Adrenal gland (tissue), 12 donors: Measurements from ENCODE around the gene EFHC1. TPM values are rescaled to one million over a fixed set of nuclear protein-coding genes. Genes with fewer than 3 reads are reported as not detected.

Source experiments
- DNase-seq, 7 donors: peaks; one replicate each; pipeline ENCODE4 v3.0.0-alpha.2; 2019 to 2020
- H3K27ac ChIP-seq, 5 donors: fragments of 200-600 bp; sonication (generic) in 4 of 5; 1 replicate in 3 of 5; 2 replicates in 2 of 5; pipeline versions ENCODE4 v1.5.1 to v1.8.0; 2016 to 2020; ENCODE audit warnings: mild to moderate bottlenecking in 1 of 5
- H3K27me3 ChIP-seq: fragments of 200-600 bp; 2 replicates; pipeline ENCODE4 v1.8.0; 2021
- H3K36me3 ChIP-seq, 2 donors: fragments of 200-600 bp; replicated peaks in 1 of 2; 1 replicate in 1 of 2; 2 replicates in 1 of 2; pipeline versions ENCODE4 v1.5.1 to v1.8.0; 2018 to 2022
- H3K4me1 ChIP-seq, 2 donors: fragments of 200-600 bp; replicated peaks in 1 of 2; 1 replicate in 1 of 2; 2 replicates in 1 of 2; pipeline versions ENCODE4 v1.5.1 to v1.8.0; 2018 to 2021
- H3K4me3 ChIP-seq, 4 donors: fragments of 200-600 bp; sonication (generic) in 3 of 4; one replicate each; pipeline ENCODE4 v1.5.1; 2016 to 2018
- H3K9me3 ChIP-seq, 3 donors: fragments of 200-600 bp; sonication (generic) in 1 of 3; replicated peaks in 1 of 3; 1 replicate in 2 of 3; 2 replicates in 1 of 3; pipeline versions ENCODE4 v1.5.1 to v1.8.0; 2016 to 2021
- POLR2A ChIP-seq, 2 donors: fragments of 450-650 bp; IDR thresholded peaks; one replicate each; pipeline ENCODE4 v1.6.1; 2017; ENCODE audit warnings: antibody characterized with exemption in 2 of 2, mild to moderate bottlenecking in 2 of 2, moderate library complexity in 1 of 2
- WGBS, 4 donors: extraction: QIAGEN DNeasy Blood & Tissue Kit in 2 of 4; methylation state at CpG; one replicate each; pipeline versions ENCODE4 v1.1.5 to v1.1.7; 2013 to 2017; 5-methylcytosine and 5-hydroxymethylcytosine counted together
- intact Hi-C, 2 donors: fragments of 100-400 bp; cut with DNase I; formaldehyde crosslinking; loops; one replicate each; pipeline versions ENCODE4 v1.14.1 to v1.15.0; 2022 to 2023
- polyA plus RNA-seq, 3 donors: library from polyadenylated mRNA; stranded (reverse); fragments of 200-250 nt in 2 of 3; fragments of 350-450 nt in 1 of 3; fragmentation: Illumina TruSeq in 1 of 3; extraction: RNeasy Lipid Tissue Mini Kit (QIAGEN cat#74804) in 1 of 3; gene quantifications; one replicate each; pipeline ENCODE4 v1.2.3, GENCODE V29; 2013 to 2014
- total RNA-seq, 9 donors: library from RNA; depleted of rRNA in 4 of 9; stranded (reverse); fragments of >200 nt in 4 of 9; fragments of 120-200 nt in 1 of 9; fragmentation: NEBNext Ultra II Directional in 1 of 9; extraction: Animal tissue kit (Norgen Biotek cat#: 25700) in 1 of 9; gene quantifications; one replicate each; pipeline versions ENCODE4 v1.1.0 to v1.2.4, GENCODE V29; 2013 to 2023
- TF ChIP-seq, protein P1 (sequence below), 6 experiments: fragments of 450-650 bp in 4 of 6; fragments of 200-600 bp in 2 of 6; sonication (generic) in 1 of 6; IDR thresholded peaks; 1 replicate in 5 of 6; 2 replicates in 1 of 6; pipeline versions ENCODE4 v1.5.1 to v1.8.0; 2016 to 2021; ENCODE audit warnings: antibody characterized with exemption in 6 of 6, mild to moderate bottlenecking in 2 of 6, moderate library complexity in 1 of 6
- donor health status: healthy with polysubstance abuse.
- donor health status: Bipolar disorder and iron deficiency.
- donor health status: DM: yes; HTN: yes; CAD: no.
- donor health status: DM: no; HTN: no; CAD: no.
- donor health status: DM: no; HTN: no; CAD: no.
- donor health status: DM: yes; HTN: yes; CAD: no.

The EFHC1 gene
- total and polyA plus RNA-seq, 12 donors = 4.0 to 47.9 (median 16.8) TPM

DNA sequence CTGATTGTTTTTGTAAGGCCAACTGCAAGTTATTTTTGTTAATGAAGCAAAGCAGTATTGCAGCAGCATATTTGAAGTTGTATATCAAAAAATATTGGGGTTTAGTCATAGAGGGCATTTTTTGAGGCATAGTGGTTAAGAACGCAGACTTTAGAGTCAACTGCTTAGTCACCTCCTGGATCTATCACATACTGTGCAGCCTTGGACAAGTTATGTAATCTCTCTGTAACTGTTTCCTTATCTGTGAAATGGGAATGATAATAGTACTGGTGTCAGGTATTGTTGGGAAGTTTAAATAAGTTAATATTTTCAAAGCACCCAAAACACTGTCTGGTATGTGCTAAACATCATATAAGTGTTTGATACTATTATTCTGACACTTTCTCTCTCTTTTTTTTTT is 27.2 kb upstream of the EFHC1 start:
- Histone ChIP-seq H3K27ac (no peak overlapping the region), H3K4me1 (peaks cover 9 to 18% of the 10 kb centered on the region in 2 donors), H3K36me3 (no peaks in the 10 kb centered on the region), H3K27me3 (no peaks in the 10 kb centered on the region), H3K9me3 (no peaks in the 10 kb centered on the region), H3K4me3 (no peak overlapping the region)
- TF ChIP-seq, protein P1, sequence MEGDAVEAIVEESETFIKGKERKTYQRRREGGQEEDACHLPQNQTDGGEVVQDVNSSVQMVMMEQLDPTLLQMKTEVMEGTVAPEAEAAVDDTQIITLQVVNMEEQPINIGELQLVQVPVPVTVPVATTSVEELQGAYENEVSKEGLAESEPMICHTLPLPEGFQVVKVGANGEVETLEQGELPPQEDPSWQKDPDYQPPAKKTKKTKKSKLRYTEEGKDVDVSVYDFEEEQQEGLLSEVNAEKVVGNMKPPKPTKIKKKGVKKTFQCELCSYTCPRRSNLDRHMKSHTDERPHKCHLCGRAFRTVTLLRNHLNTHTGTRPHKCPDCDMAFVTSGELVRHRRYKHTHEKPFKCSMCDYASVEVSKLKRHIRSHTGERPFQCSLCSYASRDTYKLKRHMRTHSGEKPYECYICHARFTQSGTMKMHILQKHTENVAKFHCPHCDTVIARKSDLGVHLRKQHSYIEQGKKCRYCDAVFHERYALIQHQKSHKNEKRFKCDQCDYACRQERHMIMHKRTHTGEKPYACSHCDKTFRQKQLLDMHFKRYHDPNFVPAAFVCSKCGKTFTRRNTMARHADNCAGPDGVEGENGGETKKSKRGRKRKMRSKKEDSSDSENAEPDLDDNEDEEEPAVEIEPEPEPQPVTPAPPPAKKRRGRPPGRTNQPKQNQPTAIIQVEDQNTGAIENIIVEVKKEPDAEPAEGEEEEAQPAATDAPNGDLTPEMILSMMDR (IDR thresholded peaks at IDR 0.05) = no peak
- TF ChIP-seq POLR2A (IDR thresholded peaks at IDR 0.05) = no peak
- 29 to 55% (median 37%) methylated on average over 1 of the region's 1 CpG for WGBS, 4 donors
- DNase-seq = no peak
- intact Hi-C loops = no loop called here

DNA sequence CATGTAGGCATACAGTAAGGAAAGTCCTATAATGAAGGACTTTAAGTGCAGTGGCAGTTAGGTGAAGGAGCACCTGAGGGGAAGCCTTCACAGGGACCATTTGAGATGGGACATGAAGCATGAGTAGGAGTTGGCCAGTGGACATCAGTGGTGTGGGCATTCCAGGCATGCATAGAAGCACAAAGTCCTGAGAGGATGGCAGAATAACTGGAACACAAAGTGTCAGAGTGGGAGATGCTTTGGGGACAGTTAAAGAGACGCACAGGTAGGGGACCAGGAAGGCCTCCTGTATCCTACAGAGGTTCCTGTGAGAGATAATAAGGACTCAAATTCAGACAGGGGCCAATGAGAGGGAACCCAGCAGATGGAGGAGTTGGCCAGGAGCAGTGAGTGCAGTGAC is 26.4 kb upstream of the EFHC1 start:
- H3K4me1 ChIP-seq = peaks cover 9 to 18% of the 10 kb centered on the region in 2 donors
- H3K9me3 ChIP-seq = no peaks in the 10 kb centered on the region
- no peak for DNase-seq
- H3K36me3 ChIP-seq = no peaks in the 10 kb centered on the region
- no peaks in the 10 kb centered on the region for H3K27me3 ChIP-seq
- no peak for TF ChIP-seq POLR2A (IDR thresholded peaks at IDR 0.05)
- H3K27ac ChIP-seq = no peak overlapping the region
- intact Hi-C loops = no loop called here
- H3K4me3 ChIP-seq = no peak overlapping the region
- WGBS, 4 donors = 92 to 97% (median 95%) methylated on average over 1 of the region's 1 CpG

DNA sequence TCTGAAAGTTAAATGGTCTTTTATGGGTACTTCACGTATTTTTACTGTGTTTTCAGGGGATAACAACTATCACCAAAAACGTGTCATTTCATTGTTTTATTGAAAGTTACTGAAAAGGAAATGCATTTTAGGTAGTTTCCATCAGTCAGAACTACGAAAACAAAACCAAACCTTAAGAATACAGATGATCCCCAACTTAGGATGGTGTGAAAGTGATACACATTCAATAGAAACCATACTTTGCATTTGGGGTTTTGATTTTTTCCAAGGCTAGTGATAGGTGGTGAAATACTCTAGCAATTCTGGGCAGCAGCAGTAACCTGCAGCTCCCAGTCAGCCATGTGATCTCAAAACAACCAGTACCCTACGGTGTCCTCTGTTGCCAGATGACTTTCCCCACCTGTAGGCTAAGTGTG is 25.9 kb upstream of the EFHC1 start:
- no peaks in the 10 kb centered on the region for H3K9me3 ChIP-seq
- H3K4me3 ChIP-seq = no peak overlapping the region
- H3K27ac ChIP-seq = no peak overlapping the region
- no peak for DNase-seq
- H3K4me1 ChIP-seq = peaks cover 7 to 15% of the 10 kb centered on the region in 2 donors
- intact Hi-C loops = no loop called here
- no peaks in the 10 kb centered on the region for H3K36me3 ChIP-seq
- WGBS, 4 donors = 78 to 87% (median 83%) methylated on average over 4 of the region's 4 CpGs
- TF ChIP-seq, protein P1 (IDR thresholded peaks at IDR 0.05) = no peak
- no peak for TF ChIP-seq POLR2A (IDR thresholded peaks at IDR 0.05)
- no peaks in the 10 kb centered on the region for H3K27me3 ChIP-seq

DNA sequence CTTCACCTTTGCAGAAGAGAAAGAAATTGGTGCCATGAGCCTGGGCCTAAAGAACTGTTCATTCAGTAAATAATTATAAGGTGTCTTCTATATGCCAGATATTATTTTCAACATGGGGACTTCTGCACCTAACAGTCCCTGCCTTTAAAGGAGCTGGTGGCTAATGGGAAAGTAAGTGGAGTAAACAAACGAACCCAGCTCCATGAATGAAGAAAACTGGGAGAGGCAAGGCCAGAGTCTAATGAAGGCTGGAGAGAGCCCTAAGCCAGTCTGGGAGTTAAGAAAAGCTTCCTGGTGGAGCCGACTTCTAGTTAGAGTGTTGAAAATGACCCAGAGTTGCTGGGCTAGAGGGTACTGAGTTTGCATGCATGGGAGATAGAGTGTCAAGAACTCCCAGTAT is 24.2 kb upstream of the EFHC1 start:
- no peaks in the 10 kb centered on the region for H3K27me3 ChIP-seq
- 86 to 91% (median 88%) methylated on average over 2 of the region's 2 CpGs for WGBS, 4 donors
- no peak for TF ChIP-seq POLR2A (IDR thresholded peaks at IDR 0.05)
- TF ChIP-seq, protein P1 (IDR thresholded peaks at IDR 0.05) = no peak
- intact Hi-C loops = loop anchor here in 1 of 2 donors (5.0 kb wide), 1 partner anchor 114 kb away; the partner anchor contains the start of gene MCM3
- DNase-seq = no peak
- no peaks in the 10 kb centered on the region for H3K36me3 ChIP-seq
- H3K4me3 ChIP-seq = no peak overlapping the region
- H3K27ac ChIP-seq = no peak overlapping the region
- no peaks in the 10 kb centered on the region for H3K4me1 ChIP-seq
- no peaks in the 10 kb centered on the region for H3K9me3 ChIP-seq
